ENCODE data around the gene DTX3. TPM values are rescaled to one million over a fixed set of nuclear protein-coding genes. Genes with fewer than 3 reads are reported as not detected.

DTX3 gene
- total and polyA plus RNA-seq, 2 of the 13 experiments (the other 11 are each of a cell fraction or from before 2014, with no cell fraction given) = 9.0 to 27.2 TPM

DNA sequence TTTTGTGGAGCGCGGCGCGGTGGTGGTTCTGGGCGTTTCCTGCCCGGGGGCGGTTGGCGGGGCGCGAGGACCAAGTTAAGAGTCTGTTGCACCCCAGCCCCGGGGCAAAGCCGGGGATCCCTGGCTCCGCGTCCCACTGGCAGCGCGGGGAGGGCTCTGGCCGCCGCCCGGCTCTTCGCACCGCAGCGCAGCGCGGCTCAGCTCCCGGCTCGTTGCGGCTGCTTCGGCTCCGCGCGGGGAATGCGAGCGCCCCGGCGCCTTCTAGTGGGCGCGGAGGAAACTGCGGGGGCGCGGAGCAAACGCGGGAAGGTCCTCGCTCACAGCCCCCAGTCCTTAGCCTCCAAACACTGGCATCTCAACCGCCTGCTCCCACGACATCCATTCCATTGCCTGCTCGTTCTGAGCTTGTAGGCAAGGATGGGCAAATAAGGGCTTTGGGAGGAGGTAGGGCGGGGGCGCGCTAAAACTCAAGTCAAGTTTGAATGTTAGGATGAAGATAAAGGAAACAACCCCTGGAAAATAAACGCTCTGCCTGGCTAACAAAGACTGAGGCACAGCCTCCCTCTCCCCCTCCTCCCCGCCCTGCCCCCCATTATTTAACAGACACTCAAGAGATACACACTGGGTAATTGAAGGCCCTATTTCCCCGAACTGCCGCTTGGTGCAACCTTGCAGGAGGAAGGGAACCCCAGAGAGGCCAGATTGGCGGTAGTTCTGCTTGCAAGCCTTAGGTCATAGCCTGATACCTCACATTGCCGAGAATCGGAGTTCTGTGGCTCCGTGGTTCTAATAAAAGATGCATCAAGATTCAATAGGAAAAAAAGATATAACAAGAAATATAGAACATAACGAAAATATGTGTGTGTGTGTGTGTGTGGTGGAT is 28.6 kb downstream of the DTX3 start, which contains the start of gene B4GALNT1 (continued):
- TF ChIP-seq, protein P1, sequence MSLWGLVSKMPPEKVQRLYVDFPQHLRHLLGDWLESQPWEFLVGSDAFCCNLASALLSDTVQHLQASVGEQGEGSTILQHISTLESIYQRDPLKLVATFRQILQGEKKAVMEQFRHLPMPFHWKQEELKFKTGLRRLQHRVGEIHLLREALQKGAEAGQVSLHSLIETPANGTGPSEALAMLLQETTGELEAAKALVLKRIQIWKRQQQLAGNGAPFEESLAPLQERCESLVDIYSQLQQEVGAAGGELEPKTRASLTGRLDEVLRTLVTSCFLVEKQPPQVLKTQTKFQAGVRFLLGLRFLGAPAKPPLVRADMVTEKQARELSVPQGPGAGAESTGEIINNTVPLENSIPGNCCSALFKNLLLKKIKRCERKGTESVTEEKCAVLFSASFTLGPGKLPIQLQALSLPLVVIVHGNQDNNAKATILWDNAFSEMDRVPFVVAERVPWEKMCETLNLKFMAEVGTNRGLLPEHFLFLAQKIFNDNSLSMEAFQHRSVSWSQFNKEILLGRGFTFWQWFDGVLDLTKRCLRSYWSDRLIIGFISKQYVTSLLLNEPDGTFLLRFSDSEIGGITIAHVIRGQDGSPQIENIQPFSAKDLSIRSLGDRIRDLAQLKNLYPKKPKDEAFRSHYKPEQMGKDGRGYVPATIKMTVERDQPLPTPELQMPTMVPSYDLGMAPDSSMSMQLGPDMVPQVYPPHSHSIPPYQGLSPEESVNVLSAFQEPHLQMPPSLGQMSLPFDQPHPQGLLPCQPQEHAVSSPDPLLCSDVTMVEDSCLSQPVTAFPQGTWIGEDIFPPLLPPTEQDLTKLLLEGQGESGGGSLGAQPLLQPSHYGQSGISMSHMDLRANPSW (CRISPR knock-in tag; IDR thresholded peaks at IDR 0.05; ENCODE audit: borderline replicate concordance) = no peak
- 0 out of 2 replicates have a peak, but pooled peaks have one; percentile 89 for TF ChIP-seq MTF2 (CRISPR knock-in tag; IDR thresholded peaks at IDR 0.05; ENCODE audit: borderline replicate concordance)
- TF ChIP-seq KLF16 (CRISPR knock-in tag; IDR thresholded peaks at IDR 0.05) = peak in 1 of 2 experiments; percentile 56; a peak in 1 of 4 replicates
- TF ChIP-seq HOXA7 (CRISPR knock-in tag; IDR thresholded peaks at IDR 0.05) = no peak
- TF ChIP-seq ZBTB3 (CRISPR knock-in tag; IDR thresholded peaks at IDR 0.05; ENCODE audit: borderline replicate concordance, low read depth) = no peak
- no peak for TF ChIP-seq ZNF382 (CRISPR knock-in tag; IDR thresholded peaks at IDR 0.05; ENCODE audit: borderline replicate concordance)
- TF ChIP-seq CBX2 (IDR thresholded peaks at IDR 0.05; ENCODE audit: low read depth, low read length) = no peak
- TF ChIP-seq CBX2 (CRISPR knock-in tag; IDR thresholded peaks at IDR 0.05; ENCODE audit: low read depth) = no peak
- 0 out of 2 replicates have a peak, but pooled peaks have one; percentile 53 for TF ChIP-seq KDM3A (CRISPR knock-in tag; IDR thresholded peaks at IDR 0.05; ENCODE audit: low read depth)
- TF ChIP-seq RORA (CRISPR knock-in tag; IDR thresholded peaks at IDR 0.05) = no peak
- TF ChIP-seq IRX3 (CRISPR knock-in tag; IDR thresholded peaks at IDR 0.05; ENCODE audit: borderline replicate concordance, low read depth) = no peak
- TF ChIP-seq ZSCAN12 (CRISPR knock-in tag; IDR thresholded peaks at IDR 0.05) = peak; percentile 22; the same call in 1 of the 2 replicates
- TF ChIP-seq REL (CRISPR knock-in tag; conservative IDR thresholded peaks at IDR 0.05) = 0 out of 2 replicates have a peak, but pooled peaks have one; percentile 74
- TF ChIP-seq, protein P2, sequence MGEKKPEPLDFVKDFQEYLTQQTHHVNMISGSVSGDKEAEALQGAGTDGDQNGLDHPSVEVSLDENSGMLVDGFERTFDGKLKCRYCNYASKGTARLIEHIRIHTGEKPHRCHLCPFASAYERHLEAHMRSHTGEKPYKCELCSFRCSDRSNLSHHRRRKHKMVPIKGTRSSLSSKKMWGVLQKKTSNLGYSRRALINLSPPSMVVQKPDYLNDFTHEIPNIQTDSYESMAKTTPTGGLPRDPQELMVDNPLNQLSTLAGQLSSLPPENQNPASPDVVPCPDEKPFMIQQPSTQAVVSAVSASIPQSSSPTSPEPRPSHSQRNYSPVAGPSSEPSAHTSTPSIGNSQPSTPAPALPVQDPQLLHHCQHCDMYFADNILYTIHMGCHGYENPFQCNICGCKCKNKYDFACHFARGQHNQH (CRISPR knock-in tag; IDR thresholded peaks at IDR 0.05) = peak; percentile 42; the same call in 1 of the 2 replicates
- TF ChIP-seq DR1 (CRISPR knock-in tag; IDR thresholded peaks at IDR 0.05) = no peak
- no peak for TF ChIP-seq RBM39 (IDR thresholded peaks at IDR 0.05; ENCODE audit: low read depth, low read length, poor library complexity, severe bottlenecking)
- TF ChIP-seq PHF20 (CRISPR knock-in tag; IDR thresholded peaks at IDR 0.05) = 0 out of 2 replicates have a peak, but pooled peaks have one; percentile 11
- TF ChIP-seq, protein P3, sequence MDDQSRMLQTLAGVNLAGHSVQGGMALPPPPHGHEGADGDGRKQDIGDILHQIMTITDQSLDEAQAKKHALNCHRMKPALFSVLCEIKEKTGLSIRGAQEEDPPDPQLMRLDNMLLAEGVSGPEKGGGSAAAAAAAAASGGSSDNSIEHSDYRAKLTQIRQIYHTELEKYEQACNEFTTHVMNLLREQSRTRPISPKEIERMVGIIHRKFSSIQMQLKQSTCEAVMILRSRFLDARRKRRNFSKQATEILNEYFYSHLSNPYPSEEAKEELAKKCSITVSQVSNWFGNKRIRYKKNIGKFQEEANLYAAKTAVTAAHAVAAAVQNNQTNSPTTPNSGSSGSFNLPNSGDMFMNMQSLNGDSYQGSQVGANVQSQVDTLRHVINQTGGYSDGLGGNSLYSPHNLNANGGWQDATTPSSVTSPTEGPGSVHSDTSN (CRISPR knock-in tag; IDR thresholded peaks at IDR 0.05; ENCODE audit: borderline replicate concordance) = no peak
- no peak for TF ChIP-seq MEIS1 (CRISPR knock-in tag; IDR thresholded peaks at IDR 0.05; ENCODE audit: borderline replicate concordance)
- TF ChIP-seq EED (CRISPR knock-in tag; IDR thresholded peaks at IDR 0.05) = no peak
- peak; percentile 86 for TF ChIP-seq KDM2A (CRISPR knock-in tag; IDR thresholded peaks at IDR 0.05; ENCODE audit: borderline replicate concordance, low read depth)
- TF ChIP-seq GABPB1 (CRISPR knock-in tag; IDR thresholded peaks at IDR 0.05) = peak; percentile 53; the same call in 1 of the 2 replicates
- 0 out of 2 replicates have a peak, but pooled peaks have one; percentile 70 for TF ChIP-seq ZNF430 (CRISPR knock-in tag; IDR thresholded peaks at IDR 0.05)
- TF ChIP-seq XRCC5 (optimal IDR thresholded peaks at IDR 0.05; ENCODE audit: low read length) = peak; percentile 89

Data from HepG2 (cell line).